Measurements from ENCODE around the gene TBC1D12.

GRCh38 chr10:94456942-94457341, 54.6 kb downstream of the TBC1D12 start:
- TF ChIP-seq EZH2 (IDR thresholded peaks at IDR 0.05) (no peak), CTCF (IDR thresholded peaks at IDR 0.05) (no peak)

Data from neural progenitor cell (in vitro differentiated cells).